Measurements from ENCODE around the gene FUCA1. TPM values are rescaled to one million over a fixed set of nuclear protein-coding genes. Genes with fewer than 3 reads are reported as not detected.

FUCA1 gene
- total and polyA plus RNA-seq, 12 donors: 10.6 to 34.0 (median 14.8) TPM

DNA sequence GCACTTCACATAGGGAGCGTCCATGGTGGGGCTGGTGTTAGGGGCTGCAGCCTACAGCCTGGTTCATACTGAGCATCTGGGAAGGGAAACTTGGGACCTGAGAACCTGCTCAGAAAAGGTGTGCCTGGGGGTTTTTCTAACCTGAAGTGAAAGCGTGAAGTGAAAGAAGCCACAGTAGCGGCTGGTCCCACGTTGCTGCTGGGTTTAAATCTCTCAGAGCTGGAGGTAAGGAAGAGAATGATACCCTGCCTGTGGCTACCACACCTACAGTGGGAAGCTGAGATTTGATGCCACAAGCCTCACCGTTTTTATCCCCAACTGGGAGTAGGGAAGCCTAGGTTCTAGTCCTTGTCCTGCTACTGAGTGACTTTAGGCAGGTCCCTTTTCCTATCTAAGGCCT is 21.0 kb upstream of the FUCA1 start:
- TF ChIP-seq, protein P1, sequence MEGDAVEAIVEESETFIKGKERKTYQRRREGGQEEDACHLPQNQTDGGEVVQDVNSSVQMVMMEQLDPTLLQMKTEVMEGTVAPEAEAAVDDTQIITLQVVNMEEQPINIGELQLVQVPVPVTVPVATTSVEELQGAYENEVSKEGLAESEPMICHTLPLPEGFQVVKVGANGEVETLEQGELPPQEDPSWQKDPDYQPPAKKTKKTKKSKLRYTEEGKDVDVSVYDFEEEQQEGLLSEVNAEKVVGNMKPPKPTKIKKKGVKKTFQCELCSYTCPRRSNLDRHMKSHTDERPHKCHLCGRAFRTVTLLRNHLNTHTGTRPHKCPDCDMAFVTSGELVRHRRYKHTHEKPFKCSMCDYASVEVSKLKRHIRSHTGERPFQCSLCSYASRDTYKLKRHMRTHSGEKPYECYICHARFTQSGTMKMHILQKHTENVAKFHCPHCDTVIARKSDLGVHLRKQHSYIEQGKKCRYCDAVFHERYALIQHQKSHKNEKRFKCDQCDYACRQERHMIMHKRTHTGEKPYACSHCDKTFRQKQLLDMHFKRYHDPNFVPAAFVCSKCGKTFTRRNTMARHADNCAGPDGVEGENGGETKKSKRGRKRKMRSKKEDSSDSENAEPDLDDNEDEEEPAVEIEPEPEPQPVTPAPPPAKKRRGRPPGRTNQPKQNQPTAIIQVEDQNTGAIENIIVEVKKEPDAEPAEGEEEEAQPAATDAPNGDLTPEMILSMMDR (IDR thresholded peaks at IDR 0.05): no peak
- Histone ChIP-seq H3K4me1 (peaks cover 0 to 4% (median 0%) of the 10 kb centered on the region in 9 donors), H3K9me3 (no peaks in the 10 kb centered on the region), H3K4me3 (no peak overlapping the region), H3K27me3 (no peaks in the 10 kb centered on the region), H3K36me3 (no peaks in the 10 kb centered on the region), H3K27ac (no peak overlapping the region)
- WGBS, 2 donors: 85 to 88% methylated on average over 5 of the region's 5 CpGs
- no peak for DNase-seq
- ATAC-seq: no peak
- intact Hi-C loops (cut with DNase I): no loop called here

DNA sequence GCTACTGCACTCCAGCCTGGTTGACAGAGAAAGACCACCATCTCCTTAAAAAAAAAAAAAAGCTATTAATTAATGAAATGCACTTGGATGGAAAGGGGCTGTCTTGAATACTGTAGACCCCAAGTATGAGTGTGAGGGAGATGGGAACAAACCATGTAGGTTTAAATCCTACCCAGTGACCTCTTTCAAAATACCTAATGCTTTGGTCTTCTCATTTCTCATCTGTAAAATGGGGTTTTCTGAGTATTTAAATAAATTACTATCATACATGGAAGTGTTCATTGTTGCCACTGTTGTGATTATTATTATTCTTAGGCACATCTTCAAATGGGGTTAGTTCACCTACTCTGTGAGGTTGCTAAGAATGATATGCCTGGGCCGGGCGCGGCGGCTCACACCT is 17.1 kb upstream of the FUCA1 start:
- ATAC-seq: no peak
- TF ChIP-seq, protein P1 (IDR thresholded peaks at IDR 0.05): no peak
- no peak overlapping the region for H3K4me3 ChIP-seq
- no peaks in the 10 kb centered on the region for H3K27me3 ChIP-seq
- DNase-seq: no peak
- H3K9me3 ChIP-seq: no peaks in the 10 kb centered on the region
- H3K27ac ChIP-seq: no peak overlapping the region
- H3K4me1 ChIP-seq: peaks cover 0 to 4% (median 0%) of the 10 kb centered on the region in 9 donors
- WGBS, 2 donors: 68 to 88% methylated on average over 4 of the region's 4 CpGs
- intact Hi-C loops (cut with DNase I): no loop called here
- no peaks in the 10 kb centered on the region for H3K36me3 ChIP-seq

DNA sequence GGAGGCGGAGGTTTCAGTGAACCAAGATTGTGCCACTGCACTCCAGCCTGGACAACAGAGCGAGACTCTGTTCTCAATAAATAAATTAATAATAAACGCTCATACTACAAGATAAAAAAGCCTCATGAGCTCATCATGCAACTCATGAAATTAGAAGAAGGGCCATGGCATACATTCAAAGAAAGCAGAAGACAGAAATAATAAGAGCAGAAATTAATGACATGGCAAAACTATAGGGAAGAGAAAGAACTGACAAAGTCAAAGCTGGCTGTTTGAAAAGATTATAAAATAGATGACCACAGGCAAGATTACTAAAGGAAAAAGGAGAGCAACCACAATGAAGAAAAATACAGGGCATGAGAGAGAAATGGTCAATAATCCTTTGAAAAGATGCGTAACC is 14.7 kb upstream of the FUCA1 start:
- H3K27me3 ChIP-seq: no peaks in the 10 kb centered on the region
- peak overlapping the region in 1 of 10 donors; percentile 4 for H3K27ac ChIP-seq
- intact Hi-C loops (cut with DNase I): no loop called here
- no peaks in the 10 kb centered on the region for H3K4me1 ChIP-seq
- no peak overlapping the region for H3K4me3 ChIP-seq
- H3K36me3 ChIP-seq: no peaks in the 10 kb centered on the region
- 62 to 84% methylated on average over 4 of the region's 4 CpGs for WGBS, 2 donors
- no peak for DNase-seq
- ATAC-seq: no peak
- TF ChIP-seq, protein P1 (IDR thresholded peaks at IDR 0.05): no peak
- peaks cover 0 to 23% (median 18%) of the 10 kb centered on the region in 11 donors for H3K9me3 ChIP-seq

DNA sequence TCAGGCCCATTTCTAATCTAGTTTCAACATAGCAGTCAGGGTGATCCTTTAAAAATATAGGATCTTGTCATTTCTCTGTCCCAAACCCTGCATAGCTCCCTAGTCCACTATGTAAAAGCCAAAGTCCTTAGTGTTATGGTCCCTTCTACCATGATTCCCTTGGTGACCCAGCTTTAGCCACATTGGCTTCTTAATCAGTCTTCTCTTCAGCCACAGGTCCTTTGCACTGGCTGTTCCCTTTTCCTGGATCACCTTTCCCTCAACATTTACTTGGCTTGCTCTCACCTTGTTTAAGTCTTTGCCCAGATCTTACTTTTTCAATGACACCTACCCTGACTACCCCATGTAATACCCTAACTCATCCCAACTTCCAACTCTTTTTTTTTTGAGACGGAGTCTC is 11.7 kb upstream of the FUCA1 start:
- no peak overlapping the region for H3K4me3 ChIP-seq
- peaks cover 0 to 33% (median 18%) of the 10 kb centered on the region in 11 donors for H3K9me3 ChIP-seq
- TF ChIP-seq, protein P1 (IDR thresholded peaks at IDR 0.05): no peak
- intact Hi-C loops (cut with DNase I): no loop called here
- no peaks in the 10 kb centered on the region for H3K27me3 ChIP-seq
- H3K4me1 ChIP-seq: no peaks in the 10 kb centered on the region
- H3K36me3 ChIP-seq: no peaks in the 10 kb centered on the region
- ATAC-seq (no peak), DNase-seq (no peak)
- H3K27ac ChIP-seq: no peak overlapping the region
- 86 to 100% methylated on average over 1 of the region's 1 CpG for WGBS, 2 donors

Measured in heart right ventricle (tissue), 16 donors.